Keratinocyte (primary cell): ENCODE data around the gene FTSJ1. TPM values are rescaled to one million over a fixed set of nuclear protein-coding genes. Genes with fewer than 3 reads are reported as not detected.
A peak's percentile ranks its signal among the peaks of the same experiment; 100 is the strongest.

Experiments
- DNase-seq: peaks from one replicate; pipeline ENCODE4 v3.0.0-alpha.2; 2011; ENCODE audit warnings: low read depth, missing footprints, low spot score
- FAIRE-seq: peaks from 2 replicates; lab custom pipeline; 2011; peaks lifted over from hg19 to GRCh38; lab: Jason Lieb, UNC
- H2AFZ ChIP-seq: 2 replicates; pipeline ENCODE4 v1.6.0; 2012; ENCODE audit warnings: low read length, control low read depth, inconsistent platforms; ENCODE audit not compliant: control insufficient read depth
- H3K27ac ChIP-seq: 2 replicates; pipeline ENCODE4 v1.5.1; 2011; ENCODE audit warnings: low read length; ENCODE audit not compliant: control insufficient read depth, insufficient read depth
- H3K27me3 ChIP-seq: 3 replicates; pipeline ENCODE4 v1.6.0; 2011; ENCODE audit warnings: low read length; ENCODE audit not compliant: control insufficient read depth, insufficient read depth; ENCODE audit errors: extremely low read depth
- H3K36me3 ChIP-seq, 2 experiments: 2 replicates in 1 of 2; 3 replicates in 1 of 2; pipeline ENCODE4 v1.5.1; 2011; ENCODE audit warnings: low read length in 2 of 2, mild to moderate bottlenecking in 1 of 2; ENCODE audit not compliant: control insufficient read depth in 2 of 2, insufficient read depth in 2 of 2; ENCODE audit errors: extremely low read depth in 1 of 2
- H3K4me1 ChIP-seq: 3 replicates; pipeline ENCODE4 v1.5.1; 2011; ENCODE audit warnings: low read length; ENCODE audit not compliant: control insufficient read depth, insufficient read depth; ENCODE audit errors: extremely low read depth
- H3K4me2 ChIP-seq: 3 replicates; pipeline ENCODE4 v1.6.0; 2011; ENCODE audit warnings: low read depth, low read length; ENCODE audit not compliant: control insufficient read depth, insufficient read depth; ENCODE audit errors: extremely low read depth
- H3K4me3 ChIP-seq, 3 experiments: fragments of 200-600 bp in 1 of 3; sonication (generic) in 1 of 3; 2 replicates in 2 of 3; 3 replicates in 1 of 3; pipeline ENCODE4 v1.5.1; 2011 to 2016; ENCODE audit warnings: low read length in 3 of 3, mild to moderate bottlenecking in 3 of 3, control low read depth in 2 of 3, inconsistent platforms in 1 of 3, low read depth in 1 of 3, mixed read lengths in 1 of 3, mixed run types in 1 of 3, moderate library complexity in 1 of 3; ENCODE audit not compliant: control insufficient read depth in 2 of 3, insufficient read depth in 2 of 3; ENCODE audit errors: extremely low read depth in 1 of 3
- H3K79me2 ChIP-seq: 2 replicates; pipeline ENCODE4 v1.6.0; 2012; ENCODE audit warnings: low read length; ENCODE audit not compliant: control insufficient read depth, insufficient read depth
- H3K9ac ChIP-seq: 3 replicates; pipeline ENCODE4 v1.6.0; 2011; ENCODE audit warnings: low read length; ENCODE audit not compliant: control insufficient read depth, insufficient read depth; ENCODE audit errors: extremely low read depth
- H3K9me1 ChIP-seq: 3 replicates; pipeline ENCODE4 v1.6.0; 2011; ENCODE audit warnings: low read length; ENCODE audit not compliant: control insufficient read depth, insufficient read depth; ENCODE audit errors: extremely low read depth
- H3K9me3 ChIP-seq: 2 replicates; pipeline ENCODE4 v1.5.1; 2012; ENCODE audit warnings: low read depth, low read length; ENCODE audit not compliant: control insufficient read depth
- H4K20me1 ChIP-seq: 3 replicates; pipeline ENCODE4 v1.6.0; 2011; ENCODE audit warnings: low read length; ENCODE audit not compliant: control insufficient read depth, insufficient read depth; ENCODE audit errors: extremely low read depth
- CTCF ChIP-seq, 3 experiments: IDR thresholded peaks in 1 of 3; conservative IDR thresholded peaks in 1 of 3; optimal IDR thresholded peaks in 1 of 3; 2 replicates in 2 of 3; 3 replicates in 1 of 3; pipeline versions ENCODE3 to v1.5.1; 2011; ENCODE audit warnings: low read length in 3 of 3, mild to moderate bottlenecking in 3 of 3, moderate library complexity in 2 of 3, control low read depth in 1 of 3, inconsistent platforms in 1 of 3; ENCODE audit not compliant: insufficient read depth in 2 of 3; ENCODE audit errors: extremely low read depth in 1 of 3
- EZH2 ChIP-seq: IDR thresholded peaks from one replicate; pipeline ENCODE4 v1.6.1; 2012; ENCODE audit warnings: inconsistent platforms, mild to moderate bottlenecking, low read length, moderate library complexity
- dilution Hi-C: fragments of 300-500 bp; cut with MboI; formaldehyde crosslinking; loops from one replicate; pipeline ENCODE4 v1.7.0; 2020; ENCODE audit warnings: low sequenced_read_pairs; ENCODE audit not compliant: extremely low pct_ligation_motif_present
- polyA plus RNA-seq, 5 experiments: library from polyadenylated mRNA; depleted of rRNA in 3 of 5; stranded (reverse) in 3 of 5; stranded (forward) in 1 of 5; unstranded in 1 of 5; fragments of >200 nt; gene quantifications; 1 replicate in 1 of 5; 2 replicates in 3 of 5; 3 replicates in 1 of 5; pipeline versions ENCODE4 v1.2.1 to v1.2.3, GENCODE V29; 2011 to 2012; ENCODE audit warnings: missing spikeins in 2 of 5, low read depth in 1 of 5, low replicate concordance in 1 of 5

Gene FTSJ1
- polyA plus RNA-seq, 1 donor (not counting 4 experiments of a cell fraction or from before 2014, with no cell fraction given), result 60.6 TPM

DNA sequence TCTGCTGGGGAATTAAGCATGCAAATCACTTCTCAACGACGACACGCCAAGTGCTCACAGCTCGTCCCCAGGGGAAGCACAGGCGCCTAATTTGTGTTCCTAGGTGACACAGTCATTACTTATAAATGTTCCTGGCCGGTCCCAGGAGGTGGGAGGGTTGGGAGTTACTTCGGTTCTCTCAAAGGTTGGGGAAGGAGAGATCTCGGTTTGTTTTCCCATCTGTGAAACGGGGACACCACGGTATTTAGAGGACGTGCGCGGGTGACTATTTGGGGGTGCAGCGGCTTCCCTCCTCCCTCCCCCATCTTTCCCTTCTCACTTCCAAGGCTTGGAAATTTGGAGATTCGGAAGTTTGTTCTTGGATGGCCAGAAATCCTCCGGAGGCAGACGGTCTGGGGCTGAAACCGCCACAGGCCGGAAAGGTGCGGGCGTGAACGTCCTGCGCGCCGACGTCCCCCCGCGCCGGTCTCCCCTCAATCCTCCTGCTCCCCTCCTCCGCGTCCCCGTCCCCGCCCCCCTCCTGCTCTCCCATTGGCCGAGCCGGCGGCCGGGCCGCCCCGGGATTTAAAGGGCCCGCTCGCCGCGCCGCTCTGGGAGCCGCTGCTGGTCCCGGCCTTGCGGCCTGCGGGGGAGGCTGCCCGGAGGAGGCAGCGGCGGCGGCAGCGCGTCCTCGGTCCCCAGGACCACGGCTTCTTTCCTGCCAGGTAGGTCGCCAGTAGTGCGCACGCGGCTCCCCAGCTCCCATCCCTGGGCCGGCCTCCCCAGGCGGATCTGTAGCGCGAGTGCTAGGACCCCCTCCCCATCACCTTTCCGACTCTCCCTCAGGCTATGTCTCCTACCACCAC, 32.6 kb downstream of the FTSJ1 start, which contains the start of gene PORCN:
PORCN (plus strand) TSS at position 593 of the 845 bp plus-strand sequence. CDS start 829 bp downstream, outside the sequence.
- H3K9me3 ChIP-seq, result peaks cover 4% of the 10 kb centered on the region
- peaks cover 17% of the 10 kb centered on the region for H3K79me2 ChIP-seq
- H2AFZ ChIP-seq, result peak within 1 kb of the TSS; percentile 59
- peak within 1 kb of the TSS; percentile 55 to 74 (median 56) for H3K4me3 ChIP-seq
- peaks cover 7% of the 10 kb centered on the region for H3K4me1 ChIP-seq
- peak within 1 kb of the TSS; percentile 66 for H3K4me2 ChIP-seq
- FAIRE-seq, result no peak
- peaks cover 3 to 4% of the 10 kb centered on the region in 2 experiments for H3K36me3 ChIP-seq
- no peak for DNase-seq
- peak within 1 kb of the TSS; percentile 66 for H3K27ac ChIP-seq
- H3K9me1 ChIP-seq, result no peaks in the 10 kb centered on the region
- dilution Hi-C loops, result no loop called here
- no peaks in the 10 kb centered on the region for H3K27me3 ChIP-seq
- no peaks in the 10 kb centered on the region for H4K20me1 ChIP-seq
- TF ChIP-seq EZH2 (no peak), CTCF (optimal IDR thresholded peaks at IDR 0.05 in 1 of 3, IDR thresholded peaks at IDR 0.05 in 1 of 3, conservative IDR thresholded peaks at IDR 0.05 in 1 of 3; ENCODE audit: extremely low read depth in 1 of 3, insufficient read depth in 2 of 3, low read length in 3 of 3) (no peak)
- peak within 1 kb of the TSS; percentile 70 for H3K9ac ChIP-seq

DNA sequence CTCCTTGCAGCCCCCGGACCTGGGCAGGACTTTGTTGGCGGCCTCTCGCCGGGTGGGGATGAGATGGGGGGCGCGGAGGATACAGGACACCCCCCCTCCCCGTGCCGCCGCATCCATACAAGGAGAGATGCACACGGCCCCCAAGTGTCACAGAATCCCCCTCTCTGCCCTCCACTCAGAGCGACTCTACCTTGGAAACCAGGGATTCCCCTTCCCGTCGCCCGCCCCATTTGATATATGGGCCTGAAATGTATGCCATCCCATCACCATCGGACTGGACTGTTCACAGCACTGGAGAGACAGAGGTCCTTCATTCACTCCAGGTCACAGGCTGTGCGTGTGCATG, 33.2 kb downstream of the FTSJ1 start:
- Histone ChIP-seq H3K4me1 (peaks cover 9% of the 10 kb centered on the region), H3K9me3 (peaks cover 4% of the 10 kb centered on the region), H3K9ac (peak overlapping the region; percentile 70), H4K20me1 (no peaks in the 10 kb centered on the region), H3K27me3 (no peaks in the 10 kb centered on the region), H3K27ac (peak overlapping the region; percentile 66), H3K4me2 (peak overlapping the region; percentile 65), H3K79me2 (peaks cover 17% of the 10 kb centered on the region), H3K9me1 (no peaks in the 10 kb centered on the region), H3K36me3 (peaks cover 3 to 4% of the 10 kb centered on the region in 2 experiments), H3K4me3 (peak overlapping the region; percentile 55 to 63 (median 56)), H2AFZ (peak overlapping the region; percentile 59)
- DNase-seq (no peak), FAIRE-seq (no peak)
- dilution Hi-C loops, result no loop called here
- TF ChIP-seq CTCF (optimal IDR thresholded peaks at IDR 0.05 in 1 of 3, IDR thresholded peaks at IDR 0.05 in 1 of 3, conservative IDR thresholded peaks at IDR 0.05 in 1 of 3; ENCODE audit: extremely low read depth in 1 of 3, insufficient read depth in 2 of 3, low read length in 3 of 3), result no peak
- no peak for TF ChIP-seq EZH2
